CD14-positive monocyte (primary cell): ENCODE measurements around the gene ERF. TPM values are rescaled to one million over a fixed set of nuclear protein-coding genes. Genes with fewer than 3 reads are reported as not detected.

Source experiments
- DNase-seq, 3 donors: peaks; one replicate each; pipeline ENCODE4 v3.0.0-alpha.2; 2011 to 2022
- H2AFZ ChIP-seq: 2 replicates; pipeline ENCODE4 v1.6.0; 2012; ENCODE audit warnings: mild to moderate bottlenecking, low read depth, low read length, inconsistent platforms; ENCODE audit not compliant: insufficient read depth, poor library complexity, severe bottlenecking
- H3K27ac ChIP-seq, 2 donors: 1 replicate in 1 of 2; 2 replicates in 1 of 2; pipeline ENCODE4 v1.5.1; 2012 to 2013; ENCODE audit warnings: low read length in 2 of 2, control low read depth in 1 of 2, inconsistent platforms in 1 of 2, low read depth in 1 of 2, mild to moderate bottlenecking in 1 of 2
- H3K27me3 ChIP-seq, 2 donors: one replicate each; pipeline versions ENCODE4 v1.6.0 to v1.6.1; 2011 to 2013; ENCODE audit warnings: low read length in 2 of 2; ENCODE audit not compliant: control insufficient read depth in 2 of 2, insufficient read depth in 2 of 2
- H3K36me3 ChIP-seq, 2 donors: replicated peaks in 1 of 2; 1 replicate in 1 of 2; 2 replicates in 1 of 2; pipeline versions ENCODE4 v1.5.1 to v1.6.1; 2012 to 2013; ENCODE audit warnings: low read length in 2 of 2, control low read depth in 1 of 2, inconsistent platforms in 1 of 2, mild to moderate bottlenecking in 1 of 2; ENCODE audit not compliant: insufficient read depth in 2 of 2, control insufficient read depth in 1 of 2
- H3K4me1 ChIP-seq, 2 donors: 1 replicate in 1 of 2; 2 replicates in 1 of 2; pipeline versions ENCODE4 v1.5.1 to v1.6.1; 2012 to 2013; ENCODE audit warnings: low read length in 2 of 2, control low read depth in 1 of 2, inconsistent platforms in 1 of 2, mild to moderate bottlenecking in 1 of 2, moderate library complexity in 1 of 2; ENCODE audit not compliant: insufficient read depth in 2 of 2, control insufficient read depth in 1 of 2
- H3K4me2 ChIP-seq: replicated peaks from 2 replicates; pipeline ENCODE3; 2012; ENCODE audit warnings: low read length, moderate library complexity, mild to moderate bottlenecking; ENCODE audit not compliant: poor library complexity, severe bottlenecking; ENCODE audit errors: extremely low read depth
- H3K4me3 ChIP-seq, 3 experiments: fragments of 200-600 bp in 1 of 3; sonication (generic) in 1 of 3; replicated peaks in 1 of 3; 1 replicate in 2 of 3; 2 replicates in 1 of 3; pipeline ENCODE4 v1.5.1; 2011 to 2013; ENCODE audit warnings: low read length in 3 of 3, mild to moderate bottlenecking in 3 of 3, control low read depth in 2 of 3, low read depth in 2 of 3, inconsistent platforms in 1 of 3, moderate library complexity in 1 of 3
- H3K79me2 ChIP-seq: 2 replicates; pipeline ENCODE4 v1.6.0; 2012; ENCODE audit warnings: mild to moderate bottlenecking, control low read depth, inconsistent platforms, low read length, moderate library complexity; ENCODE audit not compliant: insufficient read depth
- H3K9ac ChIP-seq: 2 replicates; pipeline ENCODE4 v1.6.0; 2017; ENCODE audit warnings: low read length, mild to moderate bottlenecking; ENCODE audit not compliant: insufficient read depth, poor library complexity, severe bottlenecking
- H3K9me3 ChIP-seq, 2 donors: replicated peaks in 1 of 2; 1 replicate in 1 of 2; 2 replicates in 1 of 2; pipeline versions ENCODE4 v1.5.1 to v1.6.1; 2012 to 2013; ENCODE audit warnings: low read length in 2 of 2, control low read depth in 1 of 2; ENCODE audit not compliant: control insufficient read depth in 1 of 2, insufficient read depth in 1 of 2
- H4K20me1 ChIP-seq: 2 replicates; pipeline ENCODE4 v1.6.0; 2012; ENCODE audit warnings: mild to moderate bottlenecking, low read length, control low read depth, moderate library complexity; ENCODE audit not compliant: insufficient read depth
- H3K27ac Mint-ChIP-seq, 7 donors: one replicate each; pipeline ENCODE4 v1.8.0; 2020; ENCODE audit warnings: mild to moderate bottlenecking in 7 of 7, mixed read lengths in 7 of 7, moderate library complexity in 6 of 7, inconsistent platforms in 2 of 7
- H3K27me3 Mint-ChIP-seq, 3 donors: one replicate each; pipeline ENCODE4 v1.8.0; 2021 to 2022; ENCODE audit warnings: low read depth in 3 of 3, mild to moderate bottlenecking in 3 of 3, mixed read lengths in 3 of 3, moderate library complexity in 3 of 3, inconsistent platforms in 1 of 3
- H3K36me3 Mint-ChIP-seq, 2 donors: one replicate each; pipeline ENCODE4 v1.8.0; 2020; ENCODE audit warnings: mixed read lengths in 2 of 2, inconsistent platforms in 1 of 2, mild to moderate bottlenecking in 1 of 2
- H3K4me1 Mint-ChIP-seq: one replicate; pipeline ENCODE4 v1.8.0; 2020; ENCODE audit warnings: mild to moderate bottlenecking, mixed read lengths
- H3K4me3 Mint-ChIP-seq, 2 donors: one replicate each; pipeline ENCODE4 v1.8.0; 2020; ENCODE audit warnings: mild to moderate bottlenecking in 2 of 2, mixed read lengths in 2 of 2, moderate library complexity in 1 of 2
- H3K9me3 Mint-ChIP-seq, 7 donors: one replicate each; pipeline ENCODE4 v1.8.0; 2020 to 2022; ENCODE audit warnings: mixed read lengths in 7 of 7, mild to moderate bottlenecking in 6 of 7, moderate library complexity in 6 of 7, inconsistent platforms in 2 of 7
- CTCF ChIP-seq: fragments of 200-600 bp; IDR thresholded peaks from one replicate; pipeline ENCODE4 v1.8.0; 2022; ENCODE audit warnings: antibody characterized with exemption, mild to moderate bottlenecking
- WGBS: methylation state at CpG from one replicate; pipeline ENCODE4 v1.1.5; 2013; ENCODE audit warnings: missing lambda C conversion rate; ENCODE audit not compliant: insufficient coverage; 5-methylcytosine and 5-hydroxymethylcytosine counted together
- intact Hi-C, 2 donors: fragments of 100-400 bp; cut with micrococcal nuclease; formaldehyde crosslinking; loops; one replicate each; pipeline versions ENCODE4 v1.15.0 to v1.15.1; 2023
- polyA plus RNA-seq, 3 donors: library from polyadenylated mRNA; depleted of rRNA in 1 of 3; unstranded in 2 of 3; stranded (reverse) in 1 of 3; fragments of 300-500 nt in 2 of 3; fragments of >200 nt in 1 of 3; fragmentation: Illumina TruSeq in 2 of 3; gene quantifications; 1 replicate in 2 of 3; 2 replicates in 1 of 3; pipeline ENCODE4 v1.2.3, GENCODE V29; 2012 to 2021

The ERF gene
- polyA plus RNA-seq, 3 donors = 2.3 to 42.6 (median 3.4) TPM

GRCh38 chr19:42245231-42245630 lies 9.7 kb downstream of the ERF start:
- Histone ChIP-seq H3K4me2 (peak overlapping the region; percentile 90), H3K9me3 (no peaks in the 10 kb centered on the region), H3K79me2 (peaks cover 31% of the 10 kb centered on the region), H3K27ac (no peak overlapping the region), H3K9ac (no peak overlapping the region), H2AFZ (peak overlapping the region; percentile 82), H3K4me1 (peaks cover 31 to 38% of the 10 kb centered on the region in 2 donors), H3K36me3 (peaks cover 5 to 20% of the 10 kb centered on the region in 2 donors), H4K20me1 (peaks cover 51% of the 10 kb centered on the region), H3K27me3 (no peaks in the 10 kb centered on the region), H3K4me3 (peak overlapping the region in 1 of 3 experiments; percentile 96)
- 90% methylated on average over 8 of the region's 10 CpGs for WGBS
- TF ChIP-seq CTCF = no peak
- H3K36me3 Mint-ChIP-seq = peaks cover 11 to 27% of the 10 kb centered on the region in 2 donors
- no peak for DNase-seq
- H3K27me3 Mint-ChIP-seq = peaks cover 0 to 4% (median 3%) of the 10 kb centered on the region in 3 donors
- H3K27ac Mint-ChIP-seq = peak overlapping the region in 6 of 7 donors; percentile 55 to 98 (median 97)
- H3K9me3 Mint-ChIP-seq = no peaks in the 10 kb centered on the region
- peaks cover 42% of the 10 kb centered on the region for H3K4me1 Mint-ChIP-seq
- peak overlapping the region in 1 of 2 donors; percentile 48 for H3K4me3 Mint-ChIP-seq
- intact Hi-C loops = loop anchor here in 1 of 2 donors (10.0 kb wide), 1 partner anchor 110 kb away; the partner anchor contains the start of gene POU2F2

GRCh38 chr19:42244347-42245220 lies 10.3 kb downstream of the ERF start:
- H3K27me3 Mint-ChIP-seq = peaks cover 0 to 4% (median 3%) of the 10 kb centered on the region in 3 donors
- H3K27ac Mint-ChIP-seq = peak overlapping the region; percentile 96 to 98 (median 97)
- H3K4me3 Mint-ChIP-seq = peak overlapping the region; percentile 95 to 99
- peak; percentile 68 for TF ChIP-seq CTCF
- peak; percentile 90 to 94 (median 90) for DNase-seq
- H2AFZ ChIP-seq = peak overlapping the region; percentile 82
- 3% methylated on average over 39 of the region's 45 CpGs for WGBS
- no peaks in the 10 kb centered on the region for H3K27me3 ChIP-seq
- H3K9ac ChIP-seq = peak overlapping the region; percentile 48
- intact Hi-C loops = loop anchor here (1.0 to 10.0 kb wide), 5 partner anchors 27 to 137 kb away; partner anchors contain the start of genes DEDD2 (in 1 of the 2) and POU2F2 (in 1 of the 2)
- H3K27ac ChIP-seq = peak overlapping the region; percentile 61 to 76
- no peaks in the 10 kb centered on the region for H3K9me3 Mint-ChIP-seq
- peak overlapping the region; percentile 90 for H3K4me2 ChIP-seq
- H3K4me1 ChIP-seq = peaks cover 37 to 44% of the 10 kb centered on the region in 2 donors
- H3K4me3 ChIP-seq = peak overlapping the region; percentile 79 to 96 (median 84)
- H3K4me1 Mint-ChIP-seq = peaks cover 48% of the 10 kb centered on the region
- peaks cover 51% of the 10 kb centered on the region for H4K20me1 ChIP-seq
- peaks cover 10 to 20% of the 10 kb centered on the region in 2 donors for H3K36me3 ChIP-seq
- H3K36me3 Mint-ChIP-seq = peaks cover 14 to 29% of the 10 kb centered on the region in 2 donors
- peaks cover 34% of the 10 kb centered on the region for H3K79me2 ChIP-seq
- no peaks in the 10 kb centered on the region for H3K9me3 ChIP-seq
